ENCODE results near the gene LEF1. TPM values are rescaled to one million over a fixed set of nuclear protein-coding genes. Genes with fewer than 3 reads are reported as not detected.

The LEF1 gene
- total RNA-seq, 3 donors from 2014 or later, result 2.6 to 7.6 (median 7.2) TPM

DNA sequence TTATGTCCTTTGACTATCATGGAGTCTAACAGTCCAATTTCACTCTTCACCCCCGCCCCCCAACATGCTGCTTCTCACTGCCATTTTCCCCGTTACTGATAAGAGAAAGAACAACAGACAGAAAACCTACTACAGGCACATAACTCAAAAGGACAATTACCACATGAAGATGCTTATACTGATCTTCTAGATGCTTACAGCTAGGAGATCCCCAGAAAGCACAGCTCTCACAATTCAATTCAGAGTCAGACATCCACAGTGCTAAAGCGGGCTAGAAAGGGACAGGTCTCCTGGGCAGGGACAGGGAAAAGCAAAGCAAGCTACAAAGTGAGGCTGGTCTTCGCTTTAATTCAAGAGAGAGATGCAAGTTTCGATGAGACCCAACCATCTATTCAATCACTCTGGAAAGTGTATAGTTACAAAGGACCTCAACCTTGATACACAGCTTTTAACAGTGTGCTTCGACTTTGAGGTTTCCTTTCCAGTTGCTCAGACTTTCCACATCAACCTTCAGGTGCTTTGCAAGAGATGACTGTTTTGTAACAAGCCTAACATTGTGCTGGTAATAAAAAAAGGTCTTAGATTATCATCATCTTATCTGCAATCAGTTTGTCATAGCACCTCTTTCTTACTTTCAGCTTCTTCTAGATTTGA lies 60.9 kb downstream of the LEF1 start:
- Histone ChIP-seq H3K36me3 (no peaks in the 10 kb centered on the region), H3K27me3 (no peaks in the 10 kb centered on the region), H3K27ac (no peak overlapping the region), H3K4me1 (no peaks in the 10 kb centered on the region), H3K9me3 (no peaks in the 10 kb centered on the region), H3K4me3 (no peak overlapping the region)
- intact Hi-C loops (cut with DNase I; ENCODE audit: low total_unique reads), result no loop called here
- TF ChIP-seq POLR2AphosphoS5 (IDR thresholded peaks at IDR 0.05), result no peak
- no peak for TF ChIP-seq POLR2A (IDR thresholded peaks at IDR 0.05)
- TF ChIP-seq, protein P1, sequence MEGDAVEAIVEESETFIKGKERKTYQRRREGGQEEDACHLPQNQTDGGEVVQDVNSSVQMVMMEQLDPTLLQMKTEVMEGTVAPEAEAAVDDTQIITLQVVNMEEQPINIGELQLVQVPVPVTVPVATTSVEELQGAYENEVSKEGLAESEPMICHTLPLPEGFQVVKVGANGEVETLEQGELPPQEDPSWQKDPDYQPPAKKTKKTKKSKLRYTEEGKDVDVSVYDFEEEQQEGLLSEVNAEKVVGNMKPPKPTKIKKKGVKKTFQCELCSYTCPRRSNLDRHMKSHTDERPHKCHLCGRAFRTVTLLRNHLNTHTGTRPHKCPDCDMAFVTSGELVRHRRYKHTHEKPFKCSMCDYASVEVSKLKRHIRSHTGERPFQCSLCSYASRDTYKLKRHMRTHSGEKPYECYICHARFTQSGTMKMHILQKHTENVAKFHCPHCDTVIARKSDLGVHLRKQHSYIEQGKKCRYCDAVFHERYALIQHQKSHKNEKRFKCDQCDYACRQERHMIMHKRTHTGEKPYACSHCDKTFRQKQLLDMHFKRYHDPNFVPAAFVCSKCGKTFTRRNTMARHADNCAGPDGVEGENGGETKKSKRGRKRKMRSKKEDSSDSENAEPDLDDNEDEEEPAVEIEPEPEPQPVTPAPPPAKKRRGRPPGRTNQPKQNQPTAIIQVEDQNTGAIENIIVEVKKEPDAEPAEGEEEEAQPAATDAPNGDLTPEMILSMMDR (IDR thresholded peaks at IDR 0.05), result no peak
- DNase-seq (ENCODE audit: low spot score in 2 of 2), result no peak

DNA sequence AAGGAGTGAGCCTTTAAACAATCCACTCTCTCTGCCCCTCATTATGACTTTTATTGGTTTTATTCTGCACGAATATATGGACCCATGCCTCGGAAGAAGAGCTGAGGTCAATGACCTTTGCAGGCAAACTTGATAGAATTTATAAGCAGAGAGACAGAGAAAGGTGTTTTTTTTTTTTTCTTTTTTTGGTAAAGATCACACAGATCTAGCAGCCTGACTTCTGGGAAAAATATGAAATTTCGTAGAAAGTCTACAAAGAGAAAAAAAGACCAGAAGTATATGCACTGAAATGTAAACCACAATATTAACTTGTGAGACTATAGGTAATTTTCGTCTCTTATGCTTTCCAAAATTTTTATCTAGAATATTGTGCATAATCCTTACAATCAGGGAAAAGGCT lies 61.6 kb downstream of the LEF1 start:
- Histone ChIP-seq H3K9me3 (no peaks in the 10 kb centered on the region), H3K27ac (no peak overlapping the region)
- intact Hi-C loops (cut with DNase I; ENCODE audit: low total_unique reads), result no loop called here

DNA sequence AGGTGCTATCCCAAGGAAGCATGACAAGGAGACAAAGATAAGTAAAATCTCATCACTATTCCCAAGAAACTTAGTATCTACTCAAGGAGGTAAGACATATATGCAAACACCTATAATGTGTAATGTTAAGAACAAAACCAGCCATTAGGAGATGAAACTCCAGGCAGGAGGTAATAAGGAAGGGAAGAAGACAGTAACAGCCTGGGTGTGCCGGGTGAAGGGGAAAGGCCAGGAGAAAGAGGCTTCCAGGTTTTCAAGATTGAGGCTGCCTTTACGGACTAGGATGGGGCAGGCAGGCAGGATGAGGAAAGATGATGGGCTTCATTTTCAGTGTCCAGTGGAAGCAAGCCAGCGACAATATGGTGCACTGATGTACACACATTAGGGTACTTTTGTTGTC lies 62.5 kb downstream of the LEF1 start:
- no peak for DNase-seq (ENCODE audit: low spot score in 2 of 2)
- Histone ChIP-seq H3K36me3 (no peaks in the 10 kb centered on the region), H3K27me3 (no peaks in the 10 kb centered on the region), H3K4me3 (no peak overlapping the region), H3K27ac (no peak overlapping the region), H3K4me1 (no peaks in the 10 kb centered on the region), H3K9me3 (no peaks in the 10 kb centered on the region)
- intact Hi-C loops (cut with DNase I; ENCODE audit: low total_unique reads), result no loop called here
- TF ChIP-seq POLR2AphosphoS5 (IDR thresholded peaks at IDR 0.05) (no peak), POLR2A (IDR thresholded peaks at IDR 0.05) (no peak)
- TF ChIP-seq, protein P1 (IDR thresholded peaks at IDR 0.05), result no peak

More for the DNA sequence above, 61.6 kb downstream of the LEF1 start:
- Histone ChIP-seq H3K4me3 (no peak overlapping the region), H3K27me3 (no peaks in the 10 kb centered on the region), H3K4me1 (no peaks in the 10 kb centered on the region), H3K36me3 (no peaks in the 10 kb centered on the region)
- DNase-seq (ENCODE audit: low spot score in 2 of 2), result no peak
- no peak for TF ChIP-seq POLR2AphosphoS5 (IDR thresholded peaks at IDR 0.05)
- TF ChIP-seq POLR2A (IDR thresholded peaks at IDR 0.05), result no peak
- TF ChIP-seq, protein P1 (IDR thresholded peaks at IDR 0.05), result no peak

DNA sequence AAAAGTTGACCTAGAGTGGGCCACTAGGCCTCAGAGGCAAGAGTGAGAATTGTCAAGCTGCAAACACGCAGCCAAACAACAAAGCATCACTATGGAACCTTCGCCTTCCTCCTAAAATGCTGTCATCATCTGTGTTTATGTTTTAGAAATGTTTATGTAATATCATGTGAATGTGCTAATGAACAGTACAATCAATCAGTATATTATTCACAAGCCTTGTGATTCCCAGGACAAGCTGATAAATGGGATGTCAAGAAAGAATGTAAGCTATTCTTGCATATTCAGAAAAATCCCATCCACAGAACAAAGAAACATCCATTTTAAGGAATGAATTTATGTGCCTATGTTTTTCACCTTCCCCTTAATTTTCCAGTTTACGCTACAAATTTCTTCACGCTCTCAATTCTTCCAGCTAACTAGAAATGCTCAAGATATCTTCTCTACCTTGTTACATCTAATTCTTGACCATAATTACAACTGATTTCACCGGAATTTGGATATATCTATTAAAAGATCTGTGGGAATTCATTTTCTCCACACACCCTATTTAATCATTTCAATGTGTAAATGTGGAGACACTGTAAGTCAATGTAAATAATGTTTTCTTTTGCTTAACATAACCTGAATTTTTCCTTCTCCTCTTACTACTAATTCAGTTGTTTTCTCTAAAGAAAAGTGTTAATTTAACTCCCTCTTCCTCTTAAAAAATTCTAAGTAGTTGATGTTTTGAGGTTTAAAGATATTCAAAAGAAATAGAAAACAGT lies 65.5 kb downstream of the LEF1 start:
- Histone ChIP-seq H3K36me3 (no peaks in the 10 kb centered on the region), H3K4me1 (no peaks in the 10 kb centered on the region), H3K9me3 (no peaks in the 10 kb centered on the region), H3K27me3 (no peaks in the 10 kb centered on the region), H3K4me3 (no peak overlapping the region), H3K27ac (no peak overlapping the region)
- intact Hi-C loops (cut with DNase I; ENCODE audit: low total_unique reads), result no loop called here
- no peak for DNase-seq (ENCODE audit: low spot score in 2 of 2)
- TF ChIP-seq POLR2AphosphoS5 (IDR thresholded peaks at IDR 0.05) (no peak), POLR2A (IDR thresholded peaks at IDR 0.05) (no peak)
- TF ChIP-seq, protein P1 (IDR thresholded peaks at IDR 0.05), result no peak

DNA sequence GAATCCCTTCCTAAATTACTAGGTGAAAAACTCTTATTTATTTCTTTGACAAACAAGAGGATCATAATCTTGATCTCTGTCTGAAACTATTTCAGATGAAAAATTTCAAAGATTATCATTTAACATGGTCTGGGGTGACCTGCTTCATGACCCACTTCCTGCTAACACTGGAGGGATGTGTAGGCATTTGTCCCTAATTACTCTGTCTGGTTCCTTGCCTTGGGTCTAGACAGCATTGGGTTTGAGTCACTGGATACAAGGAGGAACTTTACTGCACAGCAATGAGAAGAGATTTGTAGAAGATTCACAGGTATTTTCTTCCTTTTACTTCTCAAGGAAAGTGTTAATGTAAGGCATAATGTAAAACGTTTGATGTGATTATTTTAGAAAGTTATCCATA lies 67.9 kb downstream of the LEF1 start:
- TF ChIP-seq, protein P1 (IDR thresholded peaks at IDR 0.05), result no peak
- TF ChIP-seq POLR2A (IDR thresholded peaks at IDR 0.05), result no peak
- no peak for TF ChIP-seq POLR2AphosphoS5 (IDR thresholded peaks at IDR 0.05)
- DNase-seq (ENCODE audit: low spot score in 2 of 2), result no peak

More for the DNA sequence above, 67.9 kb downstream of the LEF1 start:
- Histone ChIP-seq H3K27ac (no peak overlapping the region), H3K36me3 (no peaks in the 10 kb centered on the region), H3K4me1 (no peaks in the 10 kb centered on the region), H3K9me3 (no peaks in the 10 kb centered on the region), H3K27me3 (no peaks in the 10 kb centered on the region), H3K4me3 (no peak overlapping the region)
- intact Hi-C loops (cut with DNase I; ENCODE audit: low total_unique reads), result no loop called here
